Thyroid gland (tissue), 4 donors: Measurements from ENCODE around the gene INHBE. TPM values are rescaled to one million over a fixed set of nuclear protein-coding genes. Genes with fewer than 3 reads are reported as not detected.

Experiments
- DNase-seq, 2 donors: peaks; one replicate each; pipeline ENCODE4 v3.0.0-alpha.2; 2019
- H3K27ac ChIP-seq, 3 donors: fragments of 200-600 bp; sonication (generic); 1 replicate in 2 of 3; 2 replicates in 1 of 3; pipeline ENCODE4 v1.5.1; 2016 to 2019; ENCODE audit warnings: mild to moderate bottlenecking in 1 of 3, moderate library complexity in 1 of 3
- H3K27me3 ChIP-seq: fragments of 200-600 bp; sonication (generic); one replicate; pipeline ENCODE4 v1.5.1; 2019
- H3K36me3 ChIP-seq, 2 donors: fragments of 200-600 bp; sonication (generic); one replicate each; pipeline ENCODE4 v1.5.1; 2016 to 2019
- H3K4me1 ChIP-seq, 2 donors: fragments of 200-600 bp; sonication (generic); one replicate each; pipeline ENCODE4 v1.5.1; 2017 to 2019
- H3K4me3 ChIP-seq, 3 donors: fragments of 200-600 bp; sonication (generic); replicated peaks in 1 of 3; 1 replicate in 2 of 3; 2 replicates in 1 of 3; pipeline ENCODE4 v1.5.1; 2016; ENCODE audit warnings: mild to moderate bottlenecking in 1 of 3
- H3K9me3 ChIP-seq: fragments of 200-600 bp; sonication (generic); one replicate; pipeline ENCODE4 v1.5.1; 2017
- CTCF ChIP-seq, 6 experiments: fragments of 200-600 bp in 3 of 6; fragments of 450-650 bp in 3 of 6; sonication (generic) in 3 of 6; IDR thresholded peaks; one replicate each; pipeline ENCODE4 v1.5.1; 2016 to 2019; ENCODE audit warnings: antibody characterized with exemption in 6 of 6, mild to moderate bottlenecking in 2 of 6, inconsistent platforms in 1 of 6, moderate library complexity in 1 of 6
- POLR2A ChIP-seq, 2 donors: fragments of 450-650 bp; IDR thresholded peaks; one replicate each; pipeline ENCODE4 v1.6.1; 2017; ENCODE audit warnings: antibody characterized with exemption in 2 of 2, mild to moderate bottlenecking in 2 of 2, moderate library complexity in 1 of 2
- WGBS, 2 donors: methylation state at CpG; one replicate each; pipeline ENCODE4 v1.1.5; 2017; 5-methylcytosine and 5-hydroxymethylcytosine counted together
- intact Hi-C: fragments of 100-400 bp; cut with DNase I; formaldehyde crosslinking; loops from one replicate; pipeline ENCODE4 v1.15.1; 2023
- total RNA-seq, 4 donors: library from RNA; depleted of rRNA; stranded (reverse); fragments of >200 nt; gene quantifications; one replicate each; pipeline ENCODE4 v1.2.3, GENCODE V29; 2016

Gene INHBE
- total RNA-seq, 4 donors from 2014 or later, result not detected

- Histone ChIP-seq H3K4me1 (peaks cover 5 to 6% of the 10 kb centered on the region in 2 donors), H3K36me3 (no peaks in the 10 kb centered on the region), H3K4me3 (no peak overlapping the region), H3K9me3 (no peaks in the 10 kb centered on the region), H3K27me3 (no peaks in the 10 kb centered on the region), H3K27ac (no peak overlapping the region)
- WGBS, 2 donors, result 74 to 83% methylated on average over 6 of the region's 6 CpGs
- DNase-seq, result no peak
- no peak for TF ChIP-seq POLR2A (IDR thresholded peaks at IDR 0.05)
- TF ChIP-seq CTCF (IDR thresholded peaks at IDR 0.05), result no peak
- intact Hi-C loops, result loop anchor here (5.0 kb wide), 2 partner anchors 144 to 184 kb away; no protein-coding TSS in a partner anchor
Observed at GRCh38 chr12:57451233-57451778, 3.8 kb upstream of the INHBE start.

- TF ChIP-seq CTCF (IDR thresholded peaks at IDR 0.05), result no peak
- no peak for TF ChIP-seq POLR2A (IDR thresholded peaks at IDR 0.05)
- H3K4me1 ChIP-seq, result no peaks in the 10 kb centered on the region
- H3K27me3 ChIP-seq, result no peaks in the 10 kb centered on the region
- no peaks in the 10 kb centered on the region for H3K9me3 ChIP-seq
- no peaks in the 10 kb centered on the region for H3K36me3 ChIP-seq
- intact Hi-C loops, result loop anchor here (5.0 kb wide), 2 partner anchors 145 to 185 kb away; no protein-coding TSS in a partner anchor
- H3K4me3 ChIP-seq, result no peak overlapping the region
- DNase-seq, result no peak
- no peak overlapping the region for H3K27ac ChIP-seq
- WGBS, 2 donors, result 32 to 37% methylated on average over 8 to 9 of the region's 9 CpGs
Observed at GRCh38 chr12:57452181-57452936, 2.7 kb upstream of the INHBE start.

- intact Hi-C loops, result loop anchor here (5.0 kb wide), 2 partner anchors 146 to 186 kb away; no protein-coding TSS in a partner anchor
- Histone ChIP-seq H3K9me3 (no peaks in the 10 kb centered on the region), H3K4me1 (no peaks in the 10 kb centered on the region), H3K27ac (no peak overlapping the region), H3K27me3 (no peaks in the 10 kb centered on the region), H3K36me3 (no peaks in the 10 kb centered on the region), H3K4me3 (no peak overlapping the region)
- peak; percentile 81 for DNase-seq
- TF ChIP-seq CTCF (IDR thresholded peaks at IDR 0.05) (peak; percentile 76 to 95 (median 90)), POLR2A (IDR thresholded peaks at IDR 0.05) (no peak)
- WGBS, 2 donors, result 14 to 24% methylated on average over 4 to 7 of the region's 7 CpGs
Observed at GRCh38 chr12:57452937-57453509, 2.1 kb upstream of the INHBE start.

- peaks cover 5% of the 10 kb centered on the region in 2 donors for H3K4me1 ChIP-seq
- H3K9me3 ChIP-seq, result no peaks in the 10 kb centered on the region
- WGBS, 2 donors, result 96 to 98% methylated on average over 2 of the region's 2 CpGs
- DNase-seq, result no peak
- TF ChIP-seq CTCF (IDR thresholded peaks at IDR 0.05) (no peak), POLR2A (IDR thresholded peaks at IDR 0.05) (no peak)
- H3K27me3 ChIP-seq, result no peaks in the 10 kb centered on the region
- intact Hi-C loops, result loop anchor here (5.0 kb wide), 2 partner anchors 147 to 187 kb away; no protein-coding TSS in a partner anchor
- H3K4me3 ChIP-seq, result no peak overlapping the region
- H3K36me3 ChIP-seq, result no peaks in the 10 kb centered on the region
- no peak overlapping the region for H3K27ac ChIP-seq
Observed at GRCh38 chr12:57454213-57454565, 918 bp upstream of the INHBE start.
